ENCODE data around the gene DPH7. TPM values are rescaled to one million over a fixed set of nuclear protein-coding genes. Genes with fewer than 3 reads are reported as not detected.

DPH7 gene
- total and polyA plus RNA-seq, 2 of the 8 experiments (the other 6 are each of a cell fraction or from before 2014, with no cell fraction given), result 44.6 to 45.5 TPM

- H3K4me3 ChIP-seq (ENCODE audit: extremely low read depth in 1 of 4, insufficient read depth in 2 of 4, low read depth in 3 of 4, low read length in 4 of 4), result no peak overlapping the region
- no peak overlapping the region for H2AFZ ChIP-seq (ENCODE audit: low read length)
- no peaks in the 10 kb centered on the region for H3K79me2 ChIP-seq (ENCODE audit: control insufficient read depth in 1 of 2, insufficient read depth in 2 of 2, low read length in 2 of 2)
- no peak overlapping the region for H2AK5ac ChIP-seq (ENCODE audit: low read depth, low read length)
- no peak for DNase-seq (ENCODE audit: low read depth in 1 of 2, low spot score in 2 of 2)
- no peak overlapping the region for H2BK15ac ChIP-seq (ENCODE audit: low read length)
- no peaks in the 10 kb centered on the region for H3K23me2 ChIP-seq (ENCODE audit: low read depth, low read length)
- H3K9ac ChIP-seq (replicated peaks in 1 of 4; ENCODE audit: extremely low read depth in 1 of 4, low read depth in 3 of 4, low read length in 3 of 4), result no peak overlapping the region
- CTCF ChIA-PET (ENCODE audit: partially characterized antibody), result interaction anchor here (1.5 to 2.2 kb wide), 3 partner anchors 11 to 33 kb away, joined by 3 to 7 read pairs (median 4); no protein-coding TSS in a partner anchor
- H2BK12ac ChIP-seq (ENCODE audit: low read depth, low read length), result no peak overlapping the region
- no peak overlapping the region for H4K5ac ChIP-seq (ENCODE audit: insufficient read length, low read depth, low read length)
- POLR2A ChIA-PET (ENCODE audit: partially characterized antibody), result interaction anchor here (1.2 to 2.5 kb wide), 2 partner anchors 10 to 15 kb away, joined by 3 to 7 read pairs; partner anchors contain the start of gene MRPL41
- no peak overlapping the region for H3K4ac ChIP-seq (replicated peaks; ENCODE audit: insufficient read length, low read depth, low read length)
- no peak overlapping the region for H3K23ac ChIP-seq (ENCODE audit: insufficient read length)
- H4K91ac ChIP-seq (replicated peaks; ENCODE audit: insufficient read length, low read length), result no peak overlapping the region
- H3K4me2 ChIP-seq (ENCODE audit: insufficient read depth in 1 of 2, low read depth in 2 of 2, low read length in 2 of 2), result no peak overlapping the region
- H3K14ac ChIP-seq (ENCODE audit: insufficient read length), result no peak overlapping the region
- H3K27me3 ChIP-seq (replicated peaks in 1 of 4; ENCODE audit: control insufficient read depth in 3 of 4, extremely low read depth in 1 of 4, insufficient read depth in 3 of 4, low read length in 3 of 4), result no peaks in the 10 kb centered on the region
- no peaks in the 10 kb centered on the region for H3K79me1 ChIP-seq (ENCODE audit: low read depth, low read length)
- H3K36me3 ChIP-seq (ENCODE audit: control insufficient read depth in 2 of 4, insufficient read depth in 4 of 4, low read length in 3 of 4), result no peaks in the 10 kb centered on the region
- no peak overlapping the region for H2BK5ac ChIP-seq (ENCODE audit: low read depth, low read length)
- no peak overlapping the region for H3K18ac ChIP-seq (ENCODE audit: extremely low read depth, low read length)
- 86% methylated on average over 19 of the region's 20 CpGs; no CpG with 5 or more reads in 1 of the 2 experiments for WGBS, 2 experiments (ENCODE audit: extremely low coverage in 1 of 2, insufficient coverage in 1 of 2, insufficient read length in 1 of 2, insufficient replicate concordance in 2 of 2, low coverage in 1 of 2, low lambda C conversion rate in 2 of 2, missing lambda C conversion rate in 1 of 2)
- H4K20me1 ChIP-seq (replicated peaks in 1 of 2; ENCODE audit: control insufficient read depth in 1 of 2, insufficient read depth in 2 of 2, low read length in 2 of 2), result peaks cover 0 to 1% of the 10 kb centered on the region in 2 experiments
- H3K4me1 ChIP-seq (replicated peaks in 1 of 4; ENCODE audit: control insufficient read depth in 3 of 4, insufficient read depth in 4 of 4, low read length in 3 of 4), result no peaks in the 10 kb centered on the region; a peak in 1 of 7 replicates
- H2BK20ac ChIP-seq (ENCODE audit: low read length), result no peak overlapping the region
- H4K8ac ChIP-seq (ENCODE audit: extremely low read depth, insufficient read depth, low read length), result no peak overlapping the region
- no peak overlapping the region for H3K56ac ChIP-seq (replicated peaks; ENCODE audit: insufficient read length, low read depth, low read length)
- H2BK120ac ChIP-seq (replicated peaks; ENCODE audit: low read depth, low read length), result no peak overlapping the region
- H3K27ac ChIP-seq (ENCODE audit: low read depth, low read length), result no peak overlapping the region
- FAIRE-seq, result no peak
- H3K9me3 ChIP-seq (ENCODE audit: insufficient read depth in 2 of 2, low read depth in 1 of 2, low read length in 1 of 2), result peaks cover 7 to 12% of the 10 kb centered on the region in 2 experiments; a peak in 3 of 4 replicates
- TF ChIP-seq POLR2A (IDR thresholded peaks at IDR 0.05; ENCODE audit: control extremely low read depth in 1 of 2, low read depth in 2 of 2, low read length in 2 of 2), result no peak
- no peak for TF ChIP-seq SRF (IDR thresholded peaks at IDR 0.05; ENCODE audit: low read depth, low read length)
- no peak for TF ChIP-seq FOSL1 (IDR thresholded peaks at IDR 0.05; ENCODE audit: insufficient read depth, low read depth, low read length)
- no peak for TF ChIP-seq SIN3A (conservative IDR thresholded peaks at IDR 0.05 in 1 of 2, IDR thresholded peaks at IDR 0.05 in 1 of 2; ENCODE audit: low read depth in 1 of 2, low read length in 2 of 2)
- TF ChIP-seq SIRT6 (IDR thresholded peaks at IDR 0.05; ENCODE audit: low read length), result no peak
- no peak for TF ChIP-seq ASH2L (IDR thresholded peaks at IDR 0.05; ENCODE audit: low read length)
- TF ChIP-seq TEAD4 (IDR thresholded peaks at IDR 0.05; ENCODE audit: low read depth, low read length), result no peak
- TF ChIP-seq CEBPB (IDR thresholded peaks at IDR 0.05; ENCODE audit: low read depth, low read length), result no peak
- no peak for TF ChIP-seq HDAC2 (IDR thresholded peaks at IDR 0.05; ENCODE audit: borderline replicate concordance in 1 of 2, low read depth in 2 of 2, low read length in 2 of 2)
- no peak for TF ChIP-seq RAD21 (IDR thresholded peaks at IDR 0.05 in 1 of 2, conservative IDR thresholded peaks at IDR 0.05 in 1 of 2; ENCODE audit: low read depth in 2 of 2, low read length in 2 of 2)
- TF ChIP-seq SP1 (IDR thresholded peaks at IDR 0.05; ENCODE audit: low read depth, low read length), result no peak
- TF ChIP-seq CREB1 (IDR thresholded peaks at IDR 0.05), result no peak
Observed at GRCh38 chr9:137542486-137542885, 36.2 kb downstream of the DPH7 start.
